Activated CD8-positive, alpha-beta T cell treated with anti-CD3 and anti-CD28 coated beads for 36 hours (primary cell): ENCODE data around the gene HSF2. TPM values are rescaled to one million over a fixed set of nuclear protein-coding genes. Genes with fewer than 3 reads are reported as not detected.
A peak's percentile ranks its signal among the peaks of the same experiment; 100 is the strongest.

Experiments used
- ATAC-seq: fragments of 200-7000 bp; cut with Tn5 transposase; one replicate; pipeline ENCODE4 v1.10.0; 2021; ENCODE audit warnings: mild to moderate bottlenecking, moderate library complexity
- CTCF ChIA-PET: fragments of 350-600 bp; sonication (Branson Sonifier 250); formaldehyde crosslinking; loops from one replicate; lab custom pipeline; 2021; ENCODE audit warnings: antibody characterized with exemption; lab: Charles Lee
- POLR2A ChIA-PET: fragments of 350-600 bp; sonication (Branson Sonifier 250); formaldehyde crosslinking; loops from one replicate; lab custom pipeline; 2021; ENCODE audit warnings: antibody characterized with exemption; lab: Charles Lee
- DNase-seq: peaks from one replicate; pipeline ENCODE4 v3.0.0-alpha.2; 2020
- H3K27ac Mint-ChIP-seq: one replicate; pipeline ENCODE4 v1.8.0; 2021; ENCODE audit warnings: mild to moderate bottlenecking, mixed read lengths
- H3K27me3 Mint-ChIP-seq: one replicate; pipeline ENCODE4 v1.8.0; 2021; ENCODE audit warnings: mixed read lengths
- H3K36me3 Mint-ChIP-seq: one replicate; pipeline ENCODE4 v1.8.0; 2021; ENCODE audit warnings: low read depth, mixed read lengths
- H3K4me1 Mint-ChIP-seq: one replicate; pipeline ENCODE4 v1.8.0; 2021; ENCODE audit warnings: low read depth, mixed read lengths
- H3K4me3 Mint-ChIP-seq: one replicate; pipeline ENCODE4 v1.8.0; 2021; ENCODE audit warnings: mild to moderate bottlenecking, moderate library complexity, mixed read lengths
- H3K9me3 Mint-ChIP-seq: one replicate; pipeline ENCODE4 v1.8.0; 2021; ENCODE audit warnings: mixed read lengths
- intact Hi-C: fragments of 100-400 bp; cut with micrococcal nuclease; formaldehyde crosslinking; loops from one replicate; pipeline ENCODE4 v1.10.0; 2022
- total RNA-seq, 2 experiments: library from RNA; stranded (reverse); gene quantifications; one replicate each; pipeline ENCODE4 v1.2.3, GENCODE V29; 2021
- TF ChIP-seq, protein P1 (sequence below): fragments of 200-600 bp; IDR thresholded peaks from one replicate; pipeline ENCODE4 v1.8.0; 2022; ENCODE audit warnings: antibody characterized with exemption, mild to moderate bottlenecking

The HSF2 gene
- total RNA-seq, 2 experiments from 2014 or later, result 19.5 to 22.4 TPM

GRCh38 chr6:122431780-122432179 lies 32.3 kb downstream of the HSF2 start:
- CTCF ChIA-PET, result interaction anchor here (0.8 to 2.5 kb wide), 4 partner anchors 12 to 98 kb away, joined by 3 to 8 read pairs (median 4); no protein-coding TSS in a partner anchor

GRCh38 chr6:122432816-122433215 lies 33.4 kb downstream of the HSF2 start:
- DNase-seq (no peak), ATAC-seq (peak; percentile 45)
- Mint-ChIP-seq H3K36me3 (peaks cover 49% of the 10 kb centered on the region), H3K27ac (peak overlapping the region; percentile 63), H3K4me1 (peaks cover 17% of the 10 kb centered on the region), H3K9me3 (peaks cover 5% of the 10 kb centered on the region), H3K27me3 (no peaks in the 10 kb centered on the region), H3K4me3 (no peak overlapping the region)
- POLR2A ChIA-PET, result interaction anchor here (0.9 kb wide), 1 partner anchor 30 kb away, joined by 3 read pairs; no protein-coding TSS in a partner anchor
- intact Hi-C loops, result no loop called here
- CTCF ChIA-PET, result interaction anchor here (1.0 to 2.5 kb wide), 3 partner anchors 21 to 97 kb away, joined by 3 to 8 read pairs (median 5); no protein-coding TSS in a partner anchor
- TF ChIP-seq, protein P1, sequence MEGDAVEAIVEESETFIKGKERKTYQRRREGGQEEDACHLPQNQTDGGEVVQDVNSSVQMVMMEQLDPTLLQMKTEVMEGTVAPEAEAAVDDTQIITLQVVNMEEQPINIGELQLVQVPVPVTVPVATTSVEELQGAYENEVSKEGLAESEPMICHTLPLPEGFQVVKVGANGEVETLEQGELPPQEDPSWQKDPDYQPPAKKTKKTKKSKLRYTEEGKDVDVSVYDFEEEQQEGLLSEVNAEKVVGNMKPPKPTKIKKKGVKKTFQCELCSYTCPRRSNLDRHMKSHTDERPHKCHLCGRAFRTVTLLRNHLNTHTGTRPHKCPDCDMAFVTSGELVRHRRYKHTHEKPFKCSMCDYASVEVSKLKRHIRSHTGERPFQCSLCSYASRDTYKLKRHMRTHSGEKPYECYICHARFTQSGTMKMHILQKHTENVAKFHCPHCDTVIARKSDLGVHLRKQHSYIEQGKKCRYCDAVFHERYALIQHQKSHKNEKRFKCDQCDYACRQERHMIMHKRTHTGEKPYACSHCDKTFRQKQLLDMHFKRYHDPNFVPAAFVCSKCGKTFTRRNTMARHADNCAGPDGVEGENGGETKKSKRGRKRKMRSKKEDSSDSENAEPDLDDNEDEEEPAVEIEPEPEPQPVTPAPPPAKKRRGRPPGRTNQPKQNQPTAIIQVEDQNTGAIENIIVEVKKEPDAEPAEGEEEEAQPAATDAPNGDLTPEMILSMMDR, result no peak

More at GRCh38 chr6:122431780-122432179, 32.3 kb downstream of the HSF2 start:
- H3K27me3 Mint-ChIP-seq, result no peaks in the 10 kb centered on the region
- H3K9me3 Mint-ChIP-seq, result peaks cover 1% of the 10 kb centered on the region
- H3K4me3 Mint-ChIP-seq, result no peak overlapping the region
- peaks cover 24% of the 10 kb centered on the region for H3K4me1 Mint-ChIP-seq
- intact Hi-C loops, result no loop called here
- TF ChIP-seq, protein P1, result no peak
- no peak for ATAC-seq
- no peak for DNase-seq
- POLR2A ChIA-PET, result no interaction called here
- H3K27ac Mint-ChIP-seq, result no peak overlapping the region
- peaks cover 45% of the 10 kb centered on the region for H3K36me3 Mint-ChIP-seq

DNA sequence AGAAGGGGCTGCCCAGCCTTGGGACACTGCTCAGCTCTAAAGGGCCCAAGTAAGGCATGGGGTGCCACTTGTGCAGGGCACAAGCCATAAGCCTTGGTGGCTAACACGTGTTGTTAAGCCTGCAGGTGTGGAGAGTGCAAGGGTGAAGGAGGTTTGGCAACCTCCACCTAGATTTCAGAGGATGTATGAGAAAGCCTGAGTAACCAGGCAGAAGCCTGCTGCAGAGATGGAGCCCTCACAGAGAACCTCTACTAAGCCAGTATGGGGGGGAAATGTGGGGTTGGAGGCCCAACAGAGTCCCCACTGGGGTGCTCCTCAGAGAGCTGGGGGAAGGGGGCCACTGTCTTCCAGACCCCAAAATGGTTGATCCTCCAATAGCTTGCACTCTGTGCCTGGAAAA lies 39.5 kb downstream of the HSF2 start:
- Mint-ChIP-seq H3K9me3 (peaks cover 31% of the 10 kb centered on the region), H3K27me3 (no peaks in the 10 kb centered on the region), H3K36me3 (peaks cover 71% of the 10 kb centered on the region), H3K4me1 (no peaks in the 10 kb centered on the region), H3K4me3 (no peak overlapping the region), H3K27ac (no peak overlapping the region)
- ChIA-PET POLR2A (interaction anchor here (1.2 to 2.1 kb wide), 3 partner anchors 9 to 26 kb away, joined by 3 to 10 read pairs (median 4); no protein-coding TSS in a partner anchor), CTCF (no interaction called here)
- TF ChIP-seq, protein P1, result no peak
- no peak for ATAC-seq
- intact Hi-C loops, result no loop called here
- DNase-seq, result no peak

GRCh38 chr6:122445274-122445673 lies 45.8 kb downstream of the HSF2 start:
- no peaks in the 10 kb centered on the region for H3K27me3 Mint-ChIP-seq
- POLR2A ChIA-PET, result no interaction called here
- intact Hi-C loops, result no loop called here
- H3K9me3 Mint-ChIP-seq, result peaks cover 6% of the 10 kb centered on the region
- CTCF ChIA-PET, result no interaction called here
- peaks cover 44% of the 10 kb centered on the region for H3K36me3 Mint-ChIP-seq
- H3K4me3 Mint-ChIP-seq, result no peak overlapping the region
- peaks cover 7% of the 10 kb centered on the region for H3K4me1 Mint-ChIP-seq
- TF ChIP-seq, protein P1, result no peak
- ATAC-seq, result no peak
- DNase-seq, result no peak
- peak overlapping the region; percentile 28 for H3K27ac Mint-ChIP-seq

- CTCF ChIA-PET, result no interaction called here
- peak overlapping the region; percentile 31 for H3K27ac Mint-ChIP-seq
These were observed 49.6 kb downstream of the HSF2 start for GRCh38 chr6:122449069-122449468.

More at GRCh38 chr6:122449069-122449468, 49.6 kb downstream of the HSF2 start:
- POLR2A ChIA-PET, result interaction anchor here (0.8 kb wide), 1 partner anchor 17 kb away, joined by 5 read pairs; no protein-coding TSS in a partner anchor
- H3K9me3 Mint-ChIP-seq, result no peaks in the 10 kb centered on the region
- TF ChIP-seq, protein P1, result no peak
- H3K4me3 Mint-ChIP-seq, result no peak overlapping the region
- peaks cover 41% of the 10 kb centered on the region for H3K36me3 Mint-ChIP-seq
- H3K4me1 Mint-ChIP-seq, result peaks cover 11% of the 10 kb centered on the region
- ATAC-seq, result no peak
- DNase-seq, result no peak
- H3K27me3 Mint-ChIP-seq, result no peaks in the 10 kb centered on the region
- intact Hi-C loops, result no loop called here
